ENCODE data around the gene ARID5A.

Gene ARID5A

DNA sequence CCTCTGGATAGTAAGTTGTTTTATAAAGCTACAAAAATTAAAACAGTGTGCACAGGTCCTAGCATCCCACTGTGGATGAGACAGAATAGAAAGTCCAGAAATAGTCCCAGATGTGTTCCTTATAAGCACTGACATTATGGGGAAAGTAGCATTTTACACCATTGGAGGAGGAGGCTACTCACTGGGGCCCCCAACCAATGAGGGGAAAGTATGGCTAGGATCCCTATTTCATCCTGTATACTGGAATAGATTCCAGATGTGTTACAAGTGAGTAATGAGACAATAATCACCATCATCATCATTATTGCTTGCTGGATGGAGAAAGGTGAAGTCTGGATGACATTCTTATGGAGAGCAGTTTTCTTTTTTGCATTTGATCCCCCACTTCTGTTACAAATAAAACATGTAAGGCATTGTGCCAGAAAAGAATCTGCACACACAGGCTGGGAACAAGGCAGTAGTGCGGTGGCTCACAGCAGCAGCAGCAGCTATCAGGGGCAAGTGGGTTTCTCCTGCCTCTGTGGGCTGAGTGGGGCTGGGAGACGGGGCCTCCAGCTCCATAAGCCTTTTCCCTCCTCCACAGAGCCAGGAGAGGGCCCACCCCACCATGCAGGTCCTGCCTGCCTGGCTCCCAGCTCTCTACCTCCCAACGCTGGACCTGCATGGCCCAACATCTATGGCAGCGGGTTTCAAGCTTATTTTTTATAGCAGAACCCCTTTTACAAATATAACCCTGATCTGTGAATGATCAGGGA lies 5.0 kb downstream of the ARID5A start:
- TF ChIP-seq CTCF (IDR thresholded peaks at IDR 0.05; ENCODE audit: borderline replicate concordance, insufficient read depth, low read depth, low read length), result no peak
- H3K4me3 ChIP-seq (ENCODE audit: low read depth, low read length), result no peak overlapping the region

- no peak overlapping the region for H3K4me3 ChIP-seq (ENCODE audit: low read depth, low read length)
- TF ChIP-seq CTCF (IDR thresholded peaks at IDR 0.05; ENCODE audit: borderline replicate concordance, insufficient read depth, low read depth, low read length), result no peak
Measured at GRCh38 chr2:96542357-96542977, 5.9 kb downstream of the ARID5A start.

DNA sequence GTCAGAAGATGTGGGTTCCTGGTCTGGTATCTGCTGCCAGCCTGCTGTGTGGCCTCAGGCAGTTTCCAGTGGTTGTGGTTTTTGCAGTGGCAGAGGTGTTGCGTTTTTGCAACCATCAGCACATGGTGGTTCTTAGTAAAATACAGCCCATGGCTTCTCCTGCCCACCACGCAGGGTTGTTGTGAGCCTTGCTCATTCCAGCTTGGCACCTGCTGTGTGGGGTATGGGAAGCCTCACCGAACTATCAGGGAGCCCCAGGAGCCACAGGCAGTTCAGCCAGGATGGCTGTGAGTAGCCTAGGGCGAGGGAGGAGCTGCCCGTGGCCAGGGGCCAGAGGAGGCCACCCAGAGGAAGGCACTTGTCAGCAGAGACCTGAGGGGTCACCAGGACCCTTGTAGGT lies 9.8 kb downstream of the ARID5A start:
- H3K4me3 ChIP-seq (ENCODE audit: low read depth, low read length), result no peak overlapping the region
- TF ChIP-seq CTCF (IDR thresholded peaks at IDR 0.05; ENCODE audit: borderline replicate concordance, insufficient read depth, low read depth, low read length), result no peak

- no peak for TF ChIP-seq CTCF (IDR thresholded peaks at IDR 0.05; ENCODE audit: borderline replicate concordance, insufficient read depth, low read depth, low read length)
- no peak overlapping the region for H3K4me3 ChIP-seq (ENCODE audit: low read depth, low read length)
Measured at GRCh38 chr2:96546797-96547196, 10.2 kb downstream of the ARID5A start.

- TF ChIP-seq CTCF (IDR thresholded peaks at IDR 0.05; ENCODE audit: borderline replicate concordance, insufficient read depth, low read depth, low read length), result no peak
- H3K4me3 ChIP-seq (ENCODE audit: low read depth, low read length), result no peak overlapping the region
Measured at GRCh38 chr2:96547203-96547641, 10.7 kb downstream of the ARID5A start.

DNA sequence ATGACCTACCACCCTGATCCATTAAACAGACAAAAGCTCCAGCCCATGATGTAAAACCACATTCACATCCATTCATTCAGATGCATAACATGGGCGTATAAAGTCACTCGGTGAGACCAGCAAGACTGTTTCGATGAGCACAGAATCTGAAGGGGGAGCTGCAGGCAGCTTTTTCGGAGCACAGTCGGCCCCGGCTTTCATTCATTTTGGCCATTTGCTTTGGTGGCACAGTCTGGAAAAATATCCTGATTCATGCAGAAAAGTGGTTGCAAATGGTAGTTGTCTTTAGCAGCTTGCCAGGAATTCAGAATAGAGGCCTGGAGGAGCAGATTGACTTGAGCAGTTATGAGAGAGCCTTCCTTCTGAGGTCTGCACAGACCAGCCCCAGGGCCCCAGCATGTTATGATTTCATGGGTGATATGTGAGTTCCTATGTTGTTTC lies 11.2 kb downstream of the ARID5A start:
- no peak for TF ChIP-seq CTCF (IDR thresholded peaks at IDR 0.05; ENCODE audit: borderline replicate concordance, insufficient read depth, low read depth, low read length)

More for the DNA sequence above, 11.2 kb downstream of the ARID5A start:
- no peak overlapping the region for H3K4me3 ChIP-seq (ENCODE audit: low read depth, low read length)

Measured in GM12875 (cell line).